Measurements from ENCODE around the gene PNPLA5. TPM values are rescaled to one million over a fixed set of nuclear protein-coding genes. Genes with fewer than 3 reads are reported as not detected.
A peak's percentile ranks its signal among the peaks of the same experiment; 100 is the strongest.

Gene PNPLA5
- total and polyA plus RNA-seq, 2 of the 13 experiments (the other 11 are each of a cell fraction or from before 2014, with no cell fraction given) = not detected

DNA sequence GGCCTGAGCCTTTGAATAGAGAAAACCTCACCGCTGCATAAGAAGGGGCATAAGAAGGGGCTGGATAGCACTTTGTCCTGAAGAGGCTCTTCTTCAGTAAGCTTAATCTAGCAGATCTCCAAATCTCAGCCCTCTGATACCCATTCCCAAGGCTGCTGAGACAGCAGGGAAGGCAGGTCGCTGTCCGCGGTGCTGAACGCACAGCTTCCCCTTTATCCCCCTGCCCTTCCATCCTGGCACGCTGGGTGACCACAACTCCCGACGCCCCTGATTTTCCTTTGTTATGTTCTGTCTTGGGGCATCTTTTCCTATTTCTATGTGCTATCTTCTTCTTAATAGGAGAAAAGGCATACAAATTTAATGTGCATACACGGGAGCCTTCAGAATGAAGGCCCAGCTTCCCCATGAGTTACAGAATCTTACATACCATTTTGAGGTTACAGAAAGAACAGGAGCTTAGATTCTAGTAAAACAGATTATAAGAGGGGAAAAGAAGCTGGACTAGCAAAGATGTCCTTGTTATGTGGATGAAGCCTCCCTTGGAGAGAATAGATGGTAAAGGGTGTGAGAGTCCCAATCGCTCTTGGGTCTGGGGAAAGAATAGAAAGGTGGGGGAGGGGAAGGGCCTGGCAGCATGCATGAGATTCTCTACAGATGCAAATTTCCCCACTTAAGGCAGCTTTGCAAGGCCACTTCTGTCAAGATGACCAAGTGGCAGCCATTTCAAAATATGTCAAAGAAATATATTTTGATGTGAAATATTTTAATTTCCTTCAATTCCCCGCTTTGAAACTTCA, 23.8 kb downstream of the PNPLA5 start (continued):
- TF ChIP-seq TRIM24 (CRISPR knock-in tag; IDR thresholded peaks at IDR 0.05) (no peak), HNF4A (CRISPR knock-in tag; IDR thresholded peaks at IDR 0.05) (no peak), ETS1 (CRISPR knock-in tag; IDR thresholded peaks at IDR 0.05) (peak; percentile 91; the same call in 1 of the 2 replicates), ZNF124 (CRISPR knock-in tag; IDR thresholded peaks at IDR 0.05) (peak; percentile 81), SOX5 (CRISPR knock-in tag; IDR thresholded peaks at IDR 0.05; ENCODE audit: borderline replicate concordance) (peak; percentile 14; the same call in 1 of the 2 replicates), ZNF7 (CRISPR knock-in tag; IDR thresholded peaks at IDR 0.05) (no peak), NR2C2 (CRISPR knock-in tag; IDR thresholded peaks at IDR 0.05; ENCODE audit: borderline replicate concordance) (no peak), UBTF (CRISPR knock-in tag; IDR thresholded peaks at IDR 0.05) (no peak), MAFG (CRISPR knock-in tag; IDR thresholded peaks at IDR 0.05) (0 out of 2 replicates have a peak, but pooled peaks have one; percentile 60), KLF9 (CRISPR knock-in tag; IDR thresholded peaks at IDR 0.05; ENCODE audit: low read depth) (no peak), ZSCAN22 (CRISPR knock-in tag; IDR thresholded peaks at IDR 0.05) (no peak), FOXC1 (CRISPR knock-in tag; IDR thresholded peaks at IDR 0.05; ENCODE audit: borderline replicate concordance) (no peak), ARID5B (CRISPR knock-in tag; IDR thresholded peaks at IDR 0.05) (peak; percentile 20; the same call in 1 of the 2 replicates), PAF1 (CRISPR knock-in tag; IDR thresholded peaks at IDR 0.05) (no peak), CAMTA2 (CRISPR knock-in tag; IDR thresholded peaks at IDR 0.05; ENCODE audit: borderline replicate concordance) (no peak), ZNF891 (CRISPR knock-in tag; IDR thresholded peaks at IDR 0.05) (peak; percentile 21; the same call in 1 of the 2 replicates)
- TF ChIP-seq, protein P1, sequence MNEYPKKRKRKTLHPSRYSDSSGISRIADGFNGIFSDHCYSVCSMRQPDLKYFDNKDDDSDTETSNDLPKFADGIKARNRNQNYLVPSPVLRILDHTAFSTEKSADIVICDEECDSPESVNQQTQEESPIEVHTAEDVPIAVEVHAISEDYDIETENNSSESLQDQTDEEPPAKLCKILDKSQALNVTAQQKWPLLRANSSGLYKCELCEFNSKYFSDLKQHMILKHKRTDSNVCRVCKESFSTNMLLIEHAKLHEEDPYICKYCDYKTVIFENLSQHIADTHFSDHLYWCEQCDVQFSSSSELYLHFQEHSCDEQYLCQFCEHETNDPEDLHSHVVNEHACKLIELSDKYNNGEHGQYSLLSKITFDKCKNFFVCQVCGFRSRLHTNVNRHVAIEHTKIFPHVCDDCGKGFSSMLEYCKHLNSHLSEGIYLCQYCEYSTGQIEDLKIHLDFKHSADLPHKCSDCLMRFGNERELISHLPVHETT (CRISPR knock-in tag; conservative IDR thresholded peaks at IDR 0.05) = no peak
- TF ChIP-seq, protein P2, sequence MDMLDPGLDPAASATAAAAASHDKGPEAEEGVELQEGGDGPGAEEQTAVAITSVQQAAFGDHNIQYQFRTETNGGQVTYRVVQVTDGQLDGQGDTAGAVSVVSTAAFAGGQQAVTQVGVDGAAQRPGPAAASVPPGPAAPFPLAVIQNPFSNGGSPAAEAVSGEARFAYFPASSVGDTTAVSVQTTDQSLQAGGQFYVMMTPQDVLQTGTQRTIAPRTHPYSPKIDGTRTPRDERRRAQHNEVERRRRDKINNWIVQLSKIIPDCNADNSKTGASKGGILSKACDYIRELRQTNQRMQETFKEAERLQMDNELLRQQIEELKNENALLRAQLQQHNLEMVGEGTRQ (IDR thresholded peaks at IDR 0.05; ENCODE audit: low read depth, low read length) = no peak
- TF ChIP-seq, protein P2 (CRISPR knock-in tag; IDR thresholded peaks at IDR 0.05; ENCODE audit: borderline replicate concordance) = no peak

All from HepG2 (cell line).